ENCODE data around the gene GRIK2. TPM values are rescaled to one million over a fixed set of nuclear protein-coding genes. Genes with fewer than 3 reads are reported as not detected.

The GRIK2 gene
- total RNA-seq, 3 donors from 2014 or later: 1.3 to 1.8 (median 1.5) TPM

- intact Hi-C loops (cut with DNase I, micrococcal nuclease): no loop called here
- no peak for ATAC-seq
- Histone ChIP-seq H3K4me1 (ENCODE audit: low read depth) (no peaks in the 10 kb centered on the region), H3K9me3 (no peaks in the 10 kb centered on the region), H3K36me3 (ENCODE audit: low read depth) (no peaks in the 10 kb centered on the region), H3K4me3 (no peak overlapping the region)
- no peak for TF ChIP-seq CTCF (IDR thresholded peaks at IDR 0.05)
- no peak for DNase-seq
These were observed 3.7 kb downstream of the GRIK2 start for GRCh38 chr6:101397199-101397598.

- intact Hi-C loops (cut with DNase I, micrococcal nuclease): no loop called here
- DNase-seq: no peak
- H3K36me3 ChIP-seq (ENCODE audit: low read depth): no peaks in the 10 kb centered on the region
- TF ChIP-seq CTCF (IDR thresholded peaks at IDR 0.05): no peak
- no peaks in the 10 kb centered on the region for H3K4me1 ChIP-seq (ENCODE audit: low read depth)
- ATAC-seq: no peak
- no peak overlapping the region for H3K4me3 ChIP-seq
- H3K9me3 ChIP-seq: no peaks in the 10 kb centered on the region
These were observed 5.5 kb downstream of the GRIK2 start for GRCh38 chr6:101398716-101399615.

GRCh38 chr6:101399616-101400162 is 6.2 kb downstream of the GRIK2 start:
- Histone ChIP-seq H3K36me3 (ENCODE audit: low read depth) (no peaks in the 10 kb centered on the region), H3K9me3 (no peaks in the 10 kb centered on the region), H3K4me3 (no peak overlapping the region), H3K4me1 (ENCODE audit: low read depth) (no peaks in the 10 kb centered on the region)
- ATAC-seq (no peak), DNase-seq (no peak)
- TF ChIP-seq CTCF (IDR thresholded peaks at IDR 0.05): no peak
- intact Hi-C loops (cut with DNase I, micrococcal nuclease): no loop called here

- Histone ChIP-seq H3K4me1 (ENCODE audit: low read depth) (no peaks in the 10 kb centered on the region), H3K4me3 (no peak overlapping the region), H3K9me3 (no peaks in the 10 kb centered on the region), H3K36me3 (ENCODE audit: low read depth) (no peaks in the 10 kb centered on the region)
- TF ChIP-seq CTCF (IDR thresholded peaks at IDR 0.05): no peak
- intact Hi-C loops (cut with DNase I, micrococcal nuclease): no loop called here
- DNase-seq (no peak), ATAC-seq (no peak)
These were observed 7.0 kb downstream of the GRIK2 start for GRCh38 chr6:101400326-101401135.

GRCh38 chr6:101401171-101401570 is 7.7 kb downstream of the GRIK2 start:
- Histone ChIP-seq H3K9me3 (no peaks in the 10 kb centered on the region), H3K36me3 (ENCODE audit: low read depth) (no peaks in the 10 kb centered on the region), H3K4me3 (no peak overlapping the region), H3K4me1 (ENCODE audit: low read depth) (no peaks in the 10 kb centered on the region)
- DNase-seq (no peak), ATAC-seq (no peak)
- TF ChIP-seq CTCF (IDR thresholded peaks at IDR 0.05): no peak
- intact Hi-C loops (cut with DNase I, micrococcal nuclease): no loop called here
